ENCODE data around the gene CRLF1.

The CRLF1 gene

GRCh38 chr19:18559685-18560084 lies 46.9 kb downstream of the CRLF1 start:
- TF ChIP-seq POLR2AphosphoS5 (IDR thresholded peaks at IDR 0.05; ENCODE audit: low read depth, low read length) = no peak
- TF ChIP-seq SIN3A (IDR thresholded peaks at IDR 0.05; ENCODE audit: borderline replicate concordance, insufficient read depth, low read length) = no peak
- no peak for TF ChIP-seq FOXP2 (optimal IDR thresholded peaks at IDR 0.05; ENCODE audit: borderline replicate concordance, extremely low read depth, extremely low read length, insufficient read depth)

GRCh38 chr19:18558604-18559003 lies 48.0 kb downstream of the CRLF1 start:
- TF ChIP-seq TAF1 (IDR thresholded peaks at IDR 0.05; ENCODE audit: borderline replicate concordance, insufficient read depth, low read length) (no peak), REST (IDR thresholded peaks at IDR 0.05; ENCODE audit: insufficient read depth in 1 of 2, low read depth in 2 of 2, low read length in 2 of 2) (no peak), SIN3A (IDR thresholded peaks at IDR 0.05; ENCODE audit: borderline replicate concordance, insufficient read depth, low read length) (no peak), FOXP2 (optimal IDR thresholded peaks at IDR 0.05; ENCODE audit: borderline replicate concordance, extremely low read depth, extremely low read length, insufficient read depth) (no peak), POLR2AphosphoS5 (IDR thresholded peaks at IDR 0.05; ENCODE audit: low read depth, low read length) (no peak)

GRCh38 chr19:18558202-18558555 lies 48.4 kb downstream of the CRLF1 start:
- TF ChIP-seq POLR2AphosphoS5 (IDR thresholded peaks at IDR 0.05; ENCODE audit: low read depth, low read length) (0 out of 2 replicates have a peak, but pooled peaks have one; percentile 2), SIN3A (IDR thresholded peaks at IDR 0.05; ENCODE audit: borderline replicate concordance, insufficient read depth, low read length) (no peak)

GRCh38 chr19:18557411-18558201 lies 49.0 kb downstream of the CRLF1 start, which contains the start of gene KXD1:
TSS of gene KXD1 (plus strand) at chr19:18557870. CDS start at chr19:18562057, 4,187 bp downstream.
- TF ChIP-seq TAF1 (IDR thresholded peaks at IDR 0.05; ENCODE audit: borderline replicate concordance, insufficient read depth, low read length) (no peak; the same call in 1 of the 2 replicates), POLR2AphosphoS5 (IDR thresholded peaks at IDR 0.05; ENCODE audit: low read depth, low read length) (peak; percentile 80), FOXP2 (optimal IDR thresholded peaks at IDR 0.05; ENCODE audit: borderline replicate concordance, extremely low read depth, extremely low read length, insufficient read depth) (peak; percentile 95), REST (IDR thresholded peaks at IDR 0.05; ENCODE audit: insufficient read depth in 1 of 2, low read depth in 2 of 2, low read length in 2 of 2) (no peak), SIN3A (IDR thresholded peaks at IDR 0.05; ENCODE audit: borderline replicate concordance, insufficient read depth, low read length) (peak; percentile 71; the same call in 1 of the 2 replicates)

GRCh38 chr19:18551631-18552030 lies 55.0 kb downstream of the CRLF1 start:
- TF ChIP-seq REST (IDR thresholded peaks at IDR 0.05; ENCODE audit: insufficient read depth in 1 of 2, low read depth in 2 of 2, low read length in 2 of 2) (no peak), POLR2AphosphoS5 (IDR thresholded peaks at IDR 0.05; ENCODE audit: low read depth, low read length) (no peak), FOXP2 (optimal IDR thresholded peaks at IDR 0.05; ENCODE audit: borderline replicate concordance, extremely low read depth, extremely low read length, insufficient read depth) (no peak), SIN3A (IDR thresholded peaks at IDR 0.05; ENCODE audit: borderline replicate concordance, insufficient read depth, low read length) (no peak), TAF1 (IDR thresholded peaks at IDR 0.05; ENCODE audit: borderline replicate concordance, insufficient read depth, low read length) (no peak)

GRCh38 chr19:18543814-18544475 lies 62.7 kb downstream of the CRLF1 start:
- TF ChIP-seq POLR2AphosphoS5 (IDR thresholded peaks at IDR 0.05; ENCODE audit: low read depth, low read length) = no peak; the same call in none of the 2 replicates
- no peak for TF ChIP-seq FOXP2 (optimal IDR thresholded peaks at IDR 0.05; ENCODE audit: borderline replicate concordance, extremely low read depth, extremely low read length, insufficient read depth)
- no peak for TF ChIP-seq SIN3A (IDR thresholded peaks at IDR 0.05; ENCODE audit: borderline replicate concordance, insufficient read depth, low read length)
- 0 out of 2 replicates have a peak, but pooled peaks have one; percentile 14 for TF ChIP-seq TAF1 (IDR thresholded peaks at IDR 0.05; ENCODE audit: borderline replicate concordance, insufficient read depth, low read length)
- TF ChIP-seq REST (IDR thresholded peaks at IDR 0.05; ENCODE audit: insufficient read depth in 1 of 2, low read depth in 2 of 2, low read length in 2 of 2) = no peak

All from PFSK-1 (cell line).